MM.1S (cell line): ENCODE results near the gene SPIRE1.

ENCODE experiments used
- CTCF ChIP-seq: fragments of 300-600 bp; sonication (generic); IDR thresholded peaks from 2 replicates; pipeline ENCODE4 v1.5.1; 2016; ENCODE audit warnings: antibody characterized with exemption, low read length, mixed read lengths
- EZH2phosphoT487 ChIP-seq: fragments of 300-600 bp; sonication (generic); IDR thresholded peaks from 2 replicates; pipeline ENCODE4 v1.6.1; 2018; ENCODE audit warnings: antibody characterized with exemption, low read length

- TF ChIP-seq CTCF: no peak
- no peak for TF ChIP-seq EZH2phosphoT487
Measured at GRCh38 chr18:12608301-12608700, 49.6 kb downstream of the SPIRE1 start.
